Measurements from ENCODE around the gene FRMD6.

FRMD6 gene

GRCh38 chr14:51661504-51661903 lies 9.8 kb downstream of the FRMD6 start:
- no peak for TF ChIP-seq CTCF (IDR thresholded peaks at IDR 0.05; ENCODE audit: low read depth, low read length, missing control alignments)
- no peak overlapping the region for H3K4me3 ChIP-seq (ENCODE audit: low read depth, low read length)
- no peak for DNase-seq (ENCODE audit: low read depth)

DNA sequence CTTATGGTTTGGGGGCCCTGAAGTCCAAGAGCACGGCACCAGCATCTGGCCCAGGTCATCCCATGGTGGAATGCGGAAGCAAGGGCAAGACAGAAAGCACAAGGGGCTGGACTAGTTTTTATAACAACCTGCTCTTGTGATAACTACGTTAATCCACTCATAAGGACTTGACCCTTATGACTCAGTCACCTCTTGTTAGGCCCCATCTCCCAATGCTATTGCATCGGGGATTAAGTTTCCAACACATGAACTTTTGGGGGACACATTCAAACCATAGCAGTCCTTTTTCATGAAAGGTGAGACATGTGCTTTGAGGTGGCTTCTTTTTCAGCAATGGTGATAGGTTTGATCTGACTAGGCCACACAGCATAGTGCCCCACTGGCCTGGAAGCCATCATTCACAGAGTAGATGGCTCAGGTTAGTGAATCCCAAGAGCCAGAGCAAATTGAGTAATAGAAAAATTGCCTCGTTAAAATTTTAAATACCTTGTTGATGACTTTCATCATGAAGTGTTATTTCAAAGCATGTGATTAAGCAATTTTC lies 12.1 kb downstream of the FRMD6 start:
- no peak overlapping the region for H3K4me3 ChIP-seq (ENCODE audit: low read depth, low read length)
- TF ChIP-seq CTCF (IDR thresholded peaks at IDR 0.05; ENCODE audit: low read depth, low read length, missing control alignments) = no peak
- no peak for DNase-seq (ENCODE audit: low read depth)

- no peak overlapping the region for H3K4me3 ChIP-seq (ENCODE audit: low read depth, low read length)
- no peak for DNase-seq (ENCODE audit: low read depth)
Measured at GRCh38 chr14:51666070-51666469, 14.4 kb downstream of the FRMD6 start.

DNA sequence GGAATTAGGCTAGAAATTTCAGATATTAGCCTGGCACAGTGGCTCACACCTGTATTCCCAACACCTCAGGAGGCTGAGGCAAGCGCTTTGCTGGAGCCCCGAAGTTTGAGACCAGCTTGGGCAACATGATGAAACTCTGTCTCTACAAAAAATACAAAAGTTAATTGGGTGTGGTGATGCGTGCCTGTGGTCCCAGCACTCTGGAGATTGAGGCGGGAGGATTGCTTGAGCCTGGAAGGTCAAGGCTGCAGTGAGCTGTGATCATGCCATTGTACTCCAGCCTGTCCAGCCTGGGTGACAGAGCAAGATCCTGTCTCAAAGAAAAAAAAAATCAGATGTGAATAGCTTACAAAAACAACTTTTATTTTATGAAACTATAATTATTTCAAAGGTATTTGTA lies 15.1 kb downstream of the FRMD6 start:
- no peak overlapping the region for H3K4me3 ChIP-seq (ENCODE audit: low read depth, low read length)
- DNase-seq (ENCODE audit: low read depth) = no peak
- TF ChIP-seq CTCF (IDR thresholded peaks at IDR 0.05; ENCODE audit: low read depth, low read length, missing control alignments) = no peak

More at GRCh38 chr14:51666070-51666469, 14.4 kb downstream of the FRMD6 start:
- no peak for TF ChIP-seq CTCF (IDR thresholded peaks at IDR 0.05; ENCODE audit: low read depth, low read length, missing control alignments)

DNA sequence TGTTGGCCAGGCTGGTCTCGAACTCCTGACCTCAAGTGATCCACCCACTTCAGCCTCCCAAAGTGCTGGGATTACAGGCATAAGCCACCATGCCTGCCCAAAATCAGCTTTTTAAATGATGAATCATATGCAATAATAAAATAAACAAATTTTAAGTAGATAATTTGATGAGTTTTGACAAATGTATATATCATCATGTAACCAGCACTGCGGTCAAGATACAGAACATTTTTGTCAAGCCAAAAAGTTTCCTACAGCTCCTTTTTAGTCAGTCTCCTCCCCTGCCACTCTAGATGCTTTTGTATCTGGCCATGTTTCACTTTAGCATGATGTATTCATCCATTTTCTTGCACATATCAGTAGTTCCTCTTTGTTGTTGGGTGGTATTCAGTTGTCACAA lies 17.2 kb downstream of the FRMD6 start:
- no peak for TF ChIP-seq CTCF (IDR thresholded peaks at IDR 0.05; ENCODE audit: low read depth, low read length, missing control alignments)

GRCh38 chr14:51674294-51675002 lies 22.7 kb downstream of the FRMD6 start:
- no peak for TF ChIP-seq CTCF (IDR thresholded peaks at IDR 0.05; ENCODE audit: low read depth, low read length, missing control alignments)
- no peak overlapping the region for H3K4me3 ChIP-seq (ENCODE audit: low read depth, low read length)
- no peak for DNase-seq (ENCODE audit: low read depth)

More for the DNA sequence above, 17.2 kb downstream of the FRMD6 start:
- DNase-seq (ENCODE audit: low read depth) = no peak
- H3K4me3 ChIP-seq (ENCODE audit: low read depth, low read length) = no peak overlapping the region

DNA sequence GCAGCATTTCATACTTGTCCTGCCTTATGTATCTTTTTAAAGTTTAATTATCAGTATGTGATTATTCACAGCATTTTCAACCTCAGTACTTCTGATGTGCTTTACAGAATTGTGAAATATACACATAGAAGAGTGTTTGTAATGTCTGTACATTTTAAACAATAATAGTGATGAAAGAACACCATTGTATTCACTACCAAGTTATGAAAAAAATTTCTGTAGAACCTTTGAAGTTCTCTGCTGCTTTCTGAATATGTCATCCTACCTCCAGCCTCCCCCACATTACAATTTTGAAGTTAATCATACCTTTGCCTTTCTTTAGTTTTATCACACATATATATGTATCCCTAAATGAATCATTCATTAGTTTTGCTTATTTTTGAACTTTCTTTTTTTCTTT lies 24.8 kb downstream of the FRMD6 start:
- no peak for TF ChIP-seq CTCF (IDR thresholded peaks at IDR 0.05; ENCODE audit: low read depth, low read length, missing control alignments)
- H3K4me3 ChIP-seq (ENCODE audit: low read depth, low read length) = no peak overlapping the region
- DNase-seq (ENCODE audit: low read depth) = no peak

Measured in GM12864 (cell line).